ENCODE measurements around the gene FRAT1.

Gene FRAT1

DNA sequence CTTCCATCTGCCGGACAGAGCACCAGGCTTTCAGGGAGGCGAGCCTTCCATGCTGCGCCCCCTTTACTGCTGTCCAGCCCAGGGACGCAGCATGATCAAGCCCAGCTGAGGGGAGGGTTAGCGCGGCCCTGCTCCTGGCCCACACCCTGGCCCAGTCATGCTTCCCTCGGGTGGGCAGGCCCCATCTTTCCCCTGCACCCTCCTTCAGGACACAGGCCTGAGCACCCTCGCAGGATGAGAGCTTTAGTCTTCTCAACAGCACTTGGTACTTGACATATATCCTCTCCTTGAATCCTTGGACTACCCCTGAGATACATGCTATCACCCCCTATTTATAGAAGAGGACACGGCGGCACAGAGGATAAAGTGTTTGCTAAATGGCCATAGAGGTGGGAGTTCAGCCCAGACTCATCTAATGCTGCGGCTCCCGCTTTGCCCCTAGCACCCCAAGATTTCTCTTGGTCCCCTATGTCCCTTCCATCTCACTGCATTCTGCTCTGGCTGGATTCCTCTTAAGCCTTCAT, 48.1 kb downstream of the FRAT1 start:
- TF ChIP-seq, protein P1, sequence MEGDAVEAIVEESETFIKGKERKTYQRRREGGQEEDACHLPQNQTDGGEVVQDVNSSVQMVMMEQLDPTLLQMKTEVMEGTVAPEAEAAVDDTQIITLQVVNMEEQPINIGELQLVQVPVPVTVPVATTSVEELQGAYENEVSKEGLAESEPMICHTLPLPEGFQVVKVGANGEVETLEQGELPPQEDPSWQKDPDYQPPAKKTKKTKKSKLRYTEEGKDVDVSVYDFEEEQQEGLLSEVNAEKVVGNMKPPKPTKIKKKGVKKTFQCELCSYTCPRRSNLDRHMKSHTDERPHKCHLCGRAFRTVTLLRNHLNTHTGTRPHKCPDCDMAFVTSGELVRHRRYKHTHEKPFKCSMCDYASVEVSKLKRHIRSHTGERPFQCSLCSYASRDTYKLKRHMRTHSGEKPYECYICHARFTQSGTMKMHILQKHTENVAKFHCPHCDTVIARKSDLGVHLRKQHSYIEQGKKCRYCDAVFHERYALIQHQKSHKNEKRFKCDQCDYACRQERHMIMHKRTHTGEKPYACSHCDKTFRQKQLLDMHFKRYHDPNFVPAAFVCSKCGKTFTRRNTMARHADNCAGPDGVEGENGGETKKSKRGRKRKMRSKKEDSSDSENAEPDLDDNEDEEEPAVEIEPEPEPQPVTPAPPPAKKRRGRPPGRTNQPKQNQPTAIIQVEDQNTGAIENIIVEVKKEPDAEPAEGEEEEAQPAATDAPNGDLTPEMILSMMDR (IDR thresholded peaks at IDR 0.05; ENCODE audit: low read depth, low read length): no peak
- DNase-seq (ENCODE audit: extremely low read depth, low read depth): no peak
